Mucosa of descending colon (tissue), 3 donors: Measurements from ENCODE around the gene TERF2IP. TPM values are rescaled to one million over a fixed set of nuclear protein-coding genes. Genes with fewer than 3 reads are reported as not detected.

Experiments used
- ATAC-seq: fragments of 200-7000 bp; cut with Tn5 transposase; one replicate; pipeline ENCODE4 v1.9.1; 2020; ENCODE audit warnings: mild to moderate bottlenecking, moderate library complexity
- DNase-seq, 3 donors: peaks; one replicate each; pipeline ENCODE4 v3.0.0-alpha.2; 2020
- H3K36me3 ChIP-seq: fragments of 200-600 bp; one replicate; pipeline ENCODE4 v1.8.0; 2021; ENCODE audit warnings: low read depth, mild to moderate bottlenecking
- H3K4me1 ChIP-seq: fragments of 200-600 bp; one replicate; pipeline ENCODE4 v1.8.0; 2021; ENCODE audit warnings: low read depth, mild to moderate bottlenecking
- H3K4me3 ChIP-seq: fragments of 200-600 bp; one replicate; pipeline ENCODE4 v1.8.0; 2021; ENCODE audit warnings: mild to moderate bottlenecking
- H3K9me3 ChIP-seq: fragments of 200-600 bp; one replicate; pipeline ENCODE4 v1.8.0; 2021; ENCODE audit warnings: mild to moderate bottlenecking
- intact Hi-C, 2 donors: fragments of 100-400 bp; cut with DNase I in 1 of 2; cut with micrococcal nuclease in 1 of 2; formaldehyde crosslinking; loops; one replicate each; pipeline versions ENCODE4 v1.11.0 to v1.11.1; 2022; cut with DNase I, micrococcal nuclease
- total RNA-seq, 3 donors: library from RNA; stranded (reverse); fragmentation: NEBNext Ultra II Directional in 2 of 3; extraction: Animal tissue kit (Norgen Biotek cat#: 25700) in 2 of 3; gene quantifications; one replicate each; pipeline versions ENCODE4 v1.2.1 to v1.2.4, GENCODE V29; 2021 to 2023
- TF ChIP-seq, protein P1 (sequence below): fragments of 200-600 bp; IDR thresholded peaks from one replicate; pipeline ENCODE4 v1.8.0; 2022; ENCODE audit warnings: antibody characterized with exemption, mild to moderate bottlenecking
- donor health status: DM: no; HTN: no; CAD: no; lungs with moderate emphysema.
- donor health status: DM: no; HTN: no; CAD: no.
- donor health status: DM: no; HTN: yes; CAD: no.

TERF2IP gene
- total RNA-seq, 3 donors from 2014 or later: 26.0 to 49.6 (median 27.7) TPM

DNA sequence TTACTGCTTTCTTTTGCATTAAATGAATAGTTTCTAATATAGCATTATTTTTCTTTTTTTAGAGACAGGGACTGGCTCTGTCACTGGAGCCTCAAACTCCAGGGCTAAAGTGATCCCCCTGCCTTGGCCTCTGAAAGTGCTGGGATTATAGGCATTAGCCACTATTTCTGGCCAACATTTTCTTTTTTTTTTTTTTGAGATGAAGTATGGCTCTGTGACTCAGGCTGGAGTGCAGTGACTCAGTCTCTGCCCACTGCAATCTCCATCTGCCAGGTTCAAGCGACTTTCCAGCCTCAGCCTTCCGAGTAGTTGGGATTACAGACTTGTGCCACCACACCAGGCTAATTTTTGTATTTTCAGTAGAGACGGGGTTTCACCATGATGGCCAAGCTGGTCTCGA, 55.7 kb downstream of the TERF2IP start:
- intact Hi-C loops: no loop called here
- TF ChIP-seq, protein P1, sequence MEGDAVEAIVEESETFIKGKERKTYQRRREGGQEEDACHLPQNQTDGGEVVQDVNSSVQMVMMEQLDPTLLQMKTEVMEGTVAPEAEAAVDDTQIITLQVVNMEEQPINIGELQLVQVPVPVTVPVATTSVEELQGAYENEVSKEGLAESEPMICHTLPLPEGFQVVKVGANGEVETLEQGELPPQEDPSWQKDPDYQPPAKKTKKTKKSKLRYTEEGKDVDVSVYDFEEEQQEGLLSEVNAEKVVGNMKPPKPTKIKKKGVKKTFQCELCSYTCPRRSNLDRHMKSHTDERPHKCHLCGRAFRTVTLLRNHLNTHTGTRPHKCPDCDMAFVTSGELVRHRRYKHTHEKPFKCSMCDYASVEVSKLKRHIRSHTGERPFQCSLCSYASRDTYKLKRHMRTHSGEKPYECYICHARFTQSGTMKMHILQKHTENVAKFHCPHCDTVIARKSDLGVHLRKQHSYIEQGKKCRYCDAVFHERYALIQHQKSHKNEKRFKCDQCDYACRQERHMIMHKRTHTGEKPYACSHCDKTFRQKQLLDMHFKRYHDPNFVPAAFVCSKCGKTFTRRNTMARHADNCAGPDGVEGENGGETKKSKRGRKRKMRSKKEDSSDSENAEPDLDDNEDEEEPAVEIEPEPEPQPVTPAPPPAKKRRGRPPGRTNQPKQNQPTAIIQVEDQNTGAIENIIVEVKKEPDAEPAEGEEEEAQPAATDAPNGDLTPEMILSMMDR: no peak
- H3K4me1 ChIP-seq: no peaks in the 10 kb centered on the region
- DNase-seq (no peak), ATAC-seq (no peak)
- H3K4me3 ChIP-seq: no peak overlapping the region
- H3K9me3 ChIP-seq: no peaks in the 10 kb centered on the region
- H3K36me3 ChIP-seq: no peaks in the 10 kb centered on the region

Other genes with a start within 250 kb of the TERF2IP start
- gene CFDP1, start 214.3 kb upstream of the TERF2IP start, total RNA-seq: 100 to 1,000 TPM in 1 of 3 donors, 10 to 100 TPM in 2; 71.9 to 101 (median 72.0) TPM
- 10 to 100 TPM; 46.7 to 76.8 (median 46.7) TPM for gene TMEM170A, start 183.1 kb upstream of the TERF2IP start, total RNA-seq
- 1 to 10 TPM; 1.8 to 2.9 (median 2.9) TPM for gene CHST6, start 152.3 kb upstream of the TERF2IP start, total RNA-seq
- 100 to 1,000 TPM in 2 of 3 donors, 10 to 100 TPM in 1; 27.4 to 111 (median 105) TPM for gene CHST5, start 111.7 kb upstream of the TERF2IP start, total RNA-seq
- 1 to 10 TPM; 4.7 to 7.3 (median 5.5) TPM for gene TMEM231, start 91.5 kb upstream of the TERF2IP start, total RNA-seq
- gene GABARAPL2, start 81.4 kb upstream of the TERF2IP start, total RNA-seq: 100 to 1,000 TPM in 2 of 3 donors, 10 to 100 TPM in 1; 81.4 to 110 (median 106) TPM
- gene ADAT1, start 24.5 kb upstream of the TERF2IP start, total RNA-seq: 10 to 100 TPM; 33.0 to 38.1 (median 35.8) TPM
- gene KARS1, start 108 bp upstream of the TERF2IP start, total RNA-seq: 100 to 1,000 TPM in 2 of 3 donors, 10 to 100 TPM in 1; 94.3 to 108 (median 103) TPM
- not detected for gene CPHXL2, start 29.2 kb downstream of the TERF2IP start, total RNA-seq
- gene DUXB, start 53.7 kb downstream of the TERF2IP start, total RNA-seq: not detected
- gene CPHXL, start 78.7 kb downstream of the TERF2IP start, total RNA-seq: not detected